Regular cardiac myocyte (primary cell): ENCODE results near the gene AGGF1. TPM values are rescaled to one million over a fixed set of nuclear protein-coding genes. Genes with fewer than 3 reads are reported as not detected.

Experiments
- total RNA-seq: library from RNA; depleted of rRNA; stranded (reverse); fragments of >200 nt; gene quantifications from 2 replicates; pipeline ENCODE4 v1.2.3, GENCODE V29; 2014

The AGGF1 gene, protein sequence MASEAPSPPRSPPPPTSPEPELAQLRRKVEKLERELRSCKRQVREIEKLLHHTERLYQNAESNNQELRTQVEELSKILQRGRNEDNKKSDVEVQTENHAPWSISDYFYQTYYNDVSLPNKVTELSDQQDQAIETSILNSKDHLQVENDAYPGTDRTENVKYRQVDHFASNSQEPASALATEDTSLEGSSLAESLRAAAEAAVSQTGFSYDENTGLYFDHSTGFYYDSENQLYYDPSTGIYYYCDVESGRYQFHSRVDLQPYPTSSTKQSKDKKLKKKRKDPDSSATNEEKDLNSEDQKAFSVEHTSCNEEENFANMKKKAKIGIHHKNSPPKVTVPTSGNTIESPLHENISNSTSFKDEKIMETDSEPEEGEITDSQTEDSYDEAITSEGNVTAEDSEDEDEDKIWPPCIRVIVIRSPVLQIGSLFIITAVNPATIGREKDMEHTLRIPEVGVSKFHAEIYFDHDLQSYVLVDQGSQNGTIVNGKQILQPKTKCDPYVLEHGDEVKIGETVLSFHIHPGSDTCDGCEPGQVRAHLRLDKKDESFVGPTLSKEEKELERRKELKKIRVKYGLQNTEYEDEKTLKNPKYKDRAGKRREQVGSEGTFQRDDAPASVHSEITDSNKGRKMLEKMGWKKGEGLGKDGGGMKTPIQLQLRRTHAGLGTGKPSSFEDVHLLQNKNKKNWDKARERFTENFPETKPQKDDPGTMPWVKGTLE
- total RNA-seq: 27.8 and 36.6 TPM in 2 replicates

DNA sequence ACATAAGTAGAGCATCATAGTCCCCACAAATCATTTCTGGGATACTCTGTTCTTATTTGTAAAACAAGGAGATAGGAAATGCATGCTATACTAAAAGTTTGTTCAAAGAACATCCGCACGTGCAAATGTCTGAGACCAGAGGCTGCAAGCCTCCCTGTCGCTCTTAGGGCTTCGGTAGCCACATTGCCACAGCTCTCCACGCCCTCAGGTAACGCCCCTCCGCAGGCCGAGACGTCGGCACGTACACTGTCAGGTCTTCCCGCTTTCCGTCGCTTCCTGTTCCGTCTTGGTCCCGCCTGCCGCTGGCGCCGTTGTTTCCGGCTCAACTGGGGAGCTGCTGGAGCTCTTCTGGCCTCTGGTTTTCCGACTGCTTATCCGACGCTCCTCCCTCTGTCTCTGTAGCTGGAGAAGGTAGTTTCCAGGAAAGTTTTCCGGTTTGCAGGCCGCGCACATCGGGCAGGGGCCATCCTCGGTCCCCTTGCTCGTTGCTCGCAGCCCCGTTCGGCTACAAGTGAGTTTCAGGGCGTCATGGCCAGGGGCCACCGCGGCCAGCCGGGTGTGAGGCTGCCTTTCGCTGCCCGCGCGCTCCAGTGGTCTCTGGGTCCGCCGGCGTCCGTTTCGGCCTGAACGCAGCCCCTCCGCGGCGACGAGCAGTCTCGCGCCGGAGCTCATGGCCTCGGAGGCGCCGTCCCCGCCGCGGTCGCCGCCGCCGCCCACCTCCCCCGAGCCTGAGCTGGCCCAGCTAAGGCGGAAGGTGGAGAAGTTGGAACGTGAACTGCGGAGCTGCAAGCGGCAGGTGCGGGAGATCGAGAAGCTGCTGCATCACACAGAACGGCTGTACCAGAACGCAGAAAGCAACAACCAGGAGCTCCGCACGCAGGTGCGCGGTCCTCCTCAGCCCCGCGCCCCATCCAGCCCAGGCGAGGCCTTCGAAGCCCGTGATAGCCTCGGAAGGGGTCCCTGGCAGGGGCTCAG, at the start of gene AGGF1:
AGGF1 (plus strand) TSS at position 308 of the 975 bp plus-strand sequence; CDS start at position 671, 363 bp downstream.

DNA sequence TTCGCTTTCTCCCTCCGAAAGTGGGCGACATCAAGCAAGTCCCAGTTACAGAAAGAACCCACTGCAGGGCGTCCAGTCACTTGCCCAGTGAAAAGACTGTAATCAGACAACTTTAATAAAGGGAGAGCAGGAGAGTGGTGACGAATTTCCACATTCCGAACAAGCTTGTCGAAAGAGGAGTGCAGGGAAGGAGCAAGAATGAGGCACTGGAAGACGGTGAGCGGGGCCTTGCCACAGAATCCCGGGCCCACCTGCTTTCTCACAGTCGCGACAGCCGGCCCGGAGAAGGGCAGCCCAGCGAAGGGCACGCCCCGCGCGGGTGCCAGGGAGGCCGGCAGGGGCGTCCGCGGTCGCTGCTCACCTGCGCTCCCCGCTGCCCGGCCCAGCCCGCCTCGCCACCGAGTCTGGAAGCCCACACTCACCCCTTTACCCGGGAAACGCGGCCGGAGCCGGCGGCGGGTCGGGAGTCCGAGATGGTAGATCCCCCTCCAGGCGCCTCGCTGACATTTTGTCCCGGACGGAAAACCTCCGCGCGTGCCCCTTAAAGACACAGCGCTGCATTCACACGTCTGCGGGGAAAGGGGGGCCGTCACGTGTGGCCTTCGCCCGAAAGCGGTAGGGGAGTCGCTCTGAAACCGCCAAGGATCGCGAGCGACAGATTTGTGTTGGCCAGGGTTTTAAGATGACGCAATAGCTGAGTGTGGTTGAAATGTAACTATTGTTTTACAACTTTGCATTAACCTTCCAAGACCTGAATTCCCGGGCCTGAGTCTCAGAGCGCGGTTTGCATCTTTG, 56.7 kb downstream of the AGGF1 start, which contains the start of gene ZBED3:
ZBED3 (minus strand) TSS at position 597 of the 795 bp plus-strand sequence. CDS start 9,407 bp downstream, outside the sequence.

Other genes with a start within 250 kb of the AGGF1 start
- gene F2RL1, start 211.4 kb upstream of the AGGF1 start, total RNA-seq: 24.3 and 64.8 TPM in 2 replicates
- gene S100Z, start 180.4 kb upstream of the AGGF1 start, total RNA-seq: not detected in 2 replicates
- gene CRHBP, start 77.4 kb upstream of the AGGF1 start, total RNA-seq: 9.2 and 200 TPM in 2 replicates
- gene ZBED3, start 56.9 kb downstream of the AGGF1 start, total RNA-seq: 0.28 and 0.96 TPM in 2 replicates
- 0.56 TPM in 1 of 2 replicates, not detected in the other for gene PDE8B, start 180.3 kb downstream of the AGGF1 start, total RNA-seq